HL-60/S4 treated with retinoic acid at 250 ng/mL for 4 days and 3 days (cell line): Measurements from ENCODE around the gene YTHDF1.

Experiments
- in situ Hi-C: fragments of 300-500 bp; cut with MboI; formaldehyde crosslinking; loops from 2 replicates; pipeline ENCODE4 v1.7.0; 2022; ENCODE audit warnings: low sequenced_read_pairs

Gene YTHDF1

GRCh38 chr20:63212393-63212730, 3.6 kb downstream of the YTHDF1 start:
- in situ Hi-C loops: no loop called here

- in situ Hi-C loops: no loop called here
Observed at GRCh38 chr20:63210011-63210605, 5.8 kb downstream of the YTHDF1 start.

- in situ Hi-C loops: no loop called here
Observed at GRCh38 chr20:63208346-63208909, 7.5 kb downstream of the YTHDF1 start.

GRCh38 chr20:63206878-63207277, 9.1 kb downstream of the YTHDF1 start:
- in situ Hi-C loops: no loop called here

- in situ Hi-C loops: no loop called here
Observed at GRCh38 chr20:63205896-63206295, 10.0 kb downstream of the YTHDF1 start.

GRCh38 chr20:63204362-63204761, 11.6 kb downstream of the YTHDF1 start:
- in situ Hi-C loops: no loop called here

- in situ Hi-C loops: no loop called here
Observed at GRCh38 chr20:63202811-63203526, 13.0 kb downstream of the YTHDF1 start.

GRCh38 chr20:63202021-63202420, 13.9 kb downstream of the YTHDF1 start:
- in situ Hi-C loops: no loop called here

GRCh38 chr20:63198606-63199005, 17.3 kb downstream of the YTHDF1 start:
- in situ Hi-C loops: no loop called here

GRCh38 chr20:63196768-63197470, 19.0 kb downstream of the YTHDF1 start:
- in situ Hi-C loops: no loop called here

- in situ Hi-C loops: no loop called here
Observed at GRCh38 chr20:63194797-63195173, 21.1 kb downstream of the YTHDF1 start.

- in situ Hi-C loops: no loop called here
Observed at GRCh38 chr20:63194007-63194796, 21.7 kb downstream of the YTHDF1 start.

- in situ Hi-C loops: no loop called here
Observed at GRCh38 chr20:63192721-63193120, 23.2 kb downstream of the YTHDF1 start.

GRCh38 chr20:63191400-63191799, 24.5 kb downstream of the YTHDF1 start:
- in situ Hi-C loops: no loop called here

GRCh38 chr20:63190828-63191227, 25.1 kb downstream of the YTHDF1 start:
- in situ Hi-C loops: no loop called here

GRCh38 chr20:63189846-63190559, 25.9 kb downstream of the YTHDF1 start:
- in situ Hi-C loops: no loop called here

GRCh38 chr20:63189322-63189642, 26.6 kb downstream of the YTHDF1 start:
- in situ Hi-C loops: no loop called here

- in situ Hi-C loops: no loop called here
Observed at GRCh38 chr20:63188641-63189321, 27.1 kb downstream of the YTHDF1 start.

- in situ Hi-C loops: no loop called here
Observed at GRCh38 chr20:63188159-63188442, 27.8 kb downstream of the YTHDF1 start.
